ENCODE data around the gene PPTC7. TPM values are rescaled to one million over a fixed set of nuclear protein-coding genes. Genes with fewer than 3 reads are reported as not detected.
"Not testable (repeated sequence)": the region's sequence is repeated elsewhere in the genome, so short reads cannot be mapped to it uniquely, and the experiment has no call there.

Gene PPTC7
- polyA plus RNA-seq, 1 donor from 2014 or later: 7.2 TPM

DNA sequence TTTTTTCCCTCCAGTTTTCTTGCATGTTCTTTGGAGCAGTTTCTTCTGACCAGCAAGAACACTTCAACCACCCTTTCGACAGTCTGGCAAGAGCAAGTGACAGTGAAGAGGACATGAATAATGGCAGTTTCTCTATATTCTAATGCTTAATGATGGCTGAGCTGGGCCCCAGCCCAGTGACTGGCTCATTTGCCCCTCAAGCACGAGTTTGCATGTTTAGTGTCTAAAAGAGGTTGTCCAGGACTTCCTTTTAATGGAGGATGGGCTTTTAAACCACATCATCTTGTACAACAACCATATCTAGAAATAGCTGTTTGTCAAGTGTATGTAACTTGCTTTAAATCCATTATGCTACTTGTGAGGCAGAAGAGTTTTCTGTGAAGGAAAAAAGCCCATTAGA lies 52.6 kb downstream of the PPTC7 start:
- Histone ChIP-seq H3K36me3 (ENCODE audit: insufficient read depth, low read length) (no peaks in the 10 kb centered on the region), H3K4me3 (ENCODE audit: low read length) (no peak overlapping the region), H3K79me2 (replicated peaks; ENCODE audit: insufficient read depth, low read length) (no peaks in the 10 kb centered on the region), H4K20me1 (ENCODE audit: insufficient read depth) (no peaks in the 10 kb centered on the region), H3K9me2 (ENCODE audit: insufficient read depth, low read length) (no peaks in the 10 kb centered on the region), H3F3A (ENCODE audit: insufficient read depth, low read length, poor library complexity, severe bottlenecking) (no peaks in the 10 kb centered on the region), H2AFZ (ENCODE audit: low read depth, low read length) (no peak overlapping the region), H3K27ac (ENCODE audit: low read length) (no peak overlapping the region), H3K4me2 (ENCODE audit: low read length) (no peak overlapping the region), H3K27me3 (ENCODE audit: insufficient read depth, low read depth, low read length) (no peaks in the 10 kb centered on the region), H3K9ac (ENCODE audit: low read length) (no peak overlapping the region), H3K9me3 (ENCODE audit: low read length) (no peaks in the 10 kb centered on the region)
- TF ChIP-seq SMC3 (conservative IDR thresholded peaks at IDR 0.05; ENCODE audit: poor library complexity): no peak
- TF ChIP-seq EZH2 (IDR thresholded peaks at IDR 0.05; ENCODE audit: borderline replicate concordance, insufficient read depth, low read length, poor library complexity, severe bottlenecking): no peak
- TF ChIP-seq, protein P1, sequence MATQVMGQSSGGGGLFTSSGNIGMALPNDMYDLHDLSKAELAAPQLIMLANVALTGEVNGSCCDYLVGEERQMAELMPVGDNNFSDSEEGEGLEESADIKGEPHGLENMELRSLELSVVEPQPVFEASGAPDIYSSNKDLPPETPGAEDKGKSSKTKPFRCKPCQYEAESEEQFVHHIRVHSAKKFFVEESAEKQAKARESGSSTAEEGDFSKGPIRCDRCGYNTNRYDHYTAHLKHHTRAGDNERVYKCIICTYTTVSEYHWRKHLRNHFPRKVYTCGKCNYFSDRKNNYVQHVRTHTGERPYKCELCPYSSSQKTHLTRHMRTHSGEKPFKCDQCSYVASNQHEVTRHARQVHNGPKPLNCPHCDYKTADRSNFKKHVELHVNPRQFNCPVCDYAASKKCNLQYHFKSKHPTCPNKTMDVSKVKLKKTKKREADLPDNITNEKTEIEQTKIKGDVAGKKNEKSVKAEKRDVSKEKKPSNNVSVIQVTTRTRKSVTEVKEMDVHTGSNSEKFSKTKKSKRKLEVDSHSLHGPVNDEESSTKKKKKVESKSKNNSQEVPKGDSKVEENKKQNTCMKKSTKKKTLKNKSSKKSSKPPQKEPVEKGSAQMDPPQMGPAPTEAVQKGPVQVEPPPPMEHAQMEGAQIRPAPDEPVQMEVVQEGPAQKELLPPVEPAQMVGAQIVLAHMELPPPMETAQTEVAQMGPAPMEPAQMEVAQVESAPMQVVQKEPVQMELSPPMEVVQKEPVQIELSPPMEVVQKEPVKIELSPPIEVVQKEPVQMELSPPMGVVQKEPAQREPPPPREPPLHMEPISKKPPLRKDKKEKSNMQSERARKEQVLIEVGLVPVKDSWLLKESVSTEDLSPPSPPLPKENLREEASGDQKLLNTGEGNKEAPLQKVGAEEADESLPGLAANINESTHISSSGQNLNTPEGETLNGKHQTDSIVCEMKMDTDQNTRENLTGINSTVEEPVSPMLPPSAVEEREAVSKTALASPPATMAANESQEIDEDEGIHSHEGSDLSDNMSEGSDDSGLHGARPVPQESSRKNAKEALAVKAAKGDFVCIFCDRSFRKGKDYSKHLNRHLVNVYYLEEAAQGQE (IDR thresholded peaks at IDR 0.05; ENCODE audit: borderline replicate concordance): no peak
- no peak for TF ChIP-seq TAF1 (IDR thresholded peaks at IDR 0.05; ENCODE audit: low read depth)
- no peak for TF ChIP-seq CTCF (IDR thresholded peaks at IDR 0.05; ENCODE audit: poor library complexity, severe bottlenecking)
- no peak for TF ChIP-seq POLR2AphosphoS5 (IDR thresholded peaks at IDR 0.05)
- TF ChIP-seq EP300 (conservative IDR thresholded peaks at IDR 0.05; ENCODE audit: poor library complexity, severe bottlenecking): no peak
- no peak for TF ChIP-seq RAD21 (conservative IDR thresholded peaks at IDR 0.05)
- no peak for TF ChIP-seq MXI1 (conservative IDR thresholded peaks at IDR 0.05; ENCODE audit: poor library complexity, severe bottlenecking)

- Histone ChIP-seq H3K4me3 (ENCODE audit: low read length) (no peak overlapping the region), H4K20me1 (ENCODE audit: insufficient read depth) (no peaks in the 10 kb centered on the region)
Observed at GRCh38 chr12:110528277-110528839, 54.8 kb downstream of the PPTC7 start.

DNA sequence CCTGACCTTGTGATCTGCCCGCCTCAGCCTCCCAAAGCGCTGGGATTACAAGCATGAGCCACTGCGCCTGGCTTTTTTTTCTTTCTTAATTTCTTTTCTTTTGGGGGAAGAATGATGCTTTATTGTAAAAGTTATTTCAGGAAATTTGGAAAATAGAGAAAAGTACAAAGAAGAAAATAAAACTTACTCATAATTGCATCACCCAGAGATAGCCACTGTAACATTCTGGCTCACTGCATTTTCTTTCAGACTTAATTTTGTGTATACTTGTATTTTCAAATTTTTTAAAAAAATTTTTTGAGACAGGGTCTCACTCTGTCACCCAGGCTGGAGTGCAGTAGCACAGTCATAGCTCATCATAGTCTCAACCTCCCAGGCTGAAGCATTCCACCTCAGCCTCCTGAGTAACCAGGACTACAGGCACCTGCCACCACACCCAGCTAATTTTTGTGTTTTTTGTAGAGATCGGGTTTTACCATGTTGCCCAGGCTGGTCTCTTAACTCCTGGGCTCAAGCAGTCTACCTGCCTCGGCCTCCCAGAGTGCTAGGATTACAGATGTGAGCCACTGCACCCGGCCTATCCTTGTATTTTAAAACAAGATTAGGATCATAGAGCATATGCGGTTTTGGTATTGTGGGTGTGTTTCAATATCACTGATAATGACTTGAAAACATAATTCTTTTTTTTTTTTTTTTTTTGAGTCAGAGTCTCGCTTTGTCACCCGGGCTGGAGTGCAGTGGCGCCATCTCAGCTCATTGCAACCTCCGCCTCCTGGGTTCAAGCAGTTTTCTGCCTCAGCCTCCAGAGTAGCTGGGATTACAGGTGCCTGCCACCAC lies 62.0 kb downstream of the PPTC7 start:
- not testable (repeated sequence) for H3F3A ChIP-seq (ENCODE audit: insufficient read depth, low read length, poor library complexity, severe bottlenecking); H3K27me3 ChIP-seq (ENCODE audit: insufficient read depth, low read depth, low read length); H3K9ac ChIP-seq (ENCODE audit: low read length); H3K79me2 ChIP-seq (replicated peaks; ENCODE audit: insufficient read depth, low read length); H3K9me3 ChIP-seq (ENCODE audit: low read length); H3K27ac ChIP-seq (ENCODE audit: low read length); H3K4me3 ChIP-seq (ENCODE audit: low read length); H3K9me2 ChIP-seq (ENCODE audit: insufficient read depth, low read length); H3K4me2 ChIP-seq (ENCODE audit: low read length); H2AFZ ChIP-seq (ENCODE audit: low read depth, low read length); H4K20me1 ChIP-seq (ENCODE audit: insufficient read depth); H3K36me3 ChIP-seq (ENCODE audit: insufficient read depth, low read length)

More at GRCh38 chr12:110528277-110528839, 54.8 kb downstream of the PPTC7 start:
- no peaks in the 10 kb centered on the region for H3F3A ChIP-seq (ENCODE audit: insufficient read depth, low read length, poor library complexity, severe bottlenecking)
- H3K9me2 ChIP-seq (ENCODE audit: insufficient read depth, low read length): no peaks in the 10 kb centered on the region
- H3K9ac ChIP-seq (ENCODE audit: low read length): no peak overlapping the region
- no peak for TF ChIP-seq RAD21 (conservative IDR thresholded peaks at IDR 0.05)
- no peak for TF ChIP-seq TAF1 (IDR thresholded peaks at IDR 0.05; ENCODE audit: low read depth)
- no peak for TF ChIP-seq EP300 (conservative IDR thresholded peaks at IDR 0.05; ENCODE audit: poor library complexity, severe bottlenecking)
- H3K27ac ChIP-seq (ENCODE audit: low read length): no peak overlapping the region
- H3K9me3 ChIP-seq (ENCODE audit: low read length): no peaks in the 10 kb centered on the region
- no peak overlapping the region for H3K4me2 ChIP-seq (ENCODE audit: low read length)
- no peaks in the 10 kb centered on the region for H3K36me3 ChIP-seq (ENCODE audit: insufficient read depth, low read length)
- H3K27me3 ChIP-seq (ENCODE audit: insufficient read depth, low read depth, low read length): no peaks in the 10 kb centered on the region
- no peaks in the 10 kb centered on the region for H3K79me2 ChIP-seq (replicated peaks; ENCODE audit: insufficient read depth, low read length)
- H2AFZ ChIP-seq (ENCODE audit: low read depth, low read length): no peak overlapping the region

- not testable (repeated sequence) for H3K79me2 ChIP-seq (replicated peaks; ENCODE audit: insufficient read depth, low read length); H3K4me3 ChIP-seq (ENCODE audit: low read length); H3K9me3 ChIP-seq (ENCODE audit: low read length); H3F3A ChIP-seq (ENCODE audit: insufficient read depth, low read length, poor library complexity, severe bottlenecking); H3K27ac ChIP-seq (ENCODE audit: low read length); H3K36me3 ChIP-seq (ENCODE audit: insufficient read depth, low read length); H3K9ac ChIP-seq (ENCODE audit: low read length); H2AFZ ChIP-seq (ENCODE audit: low read depth, low read length); H3K4me2 ChIP-seq (ENCODE audit: low read length); H3K27me3 ChIP-seq (ENCODE audit: insufficient read depth, low read depth, low read length); H4K20me1 ChIP-seq (ENCODE audit: insufficient read depth); H3K9me2 ChIP-seq (ENCODE audit: insufficient read depth, low read length)
Observed at GRCh38 chr12:110518014-110518413, 65.1 kb downstream of the PPTC7 start.
